Astrocyte of the spinal cord (primary cell): Measurements from ENCODE around the gene SERPINB13.
"Not testable (repeated sequence)": the region's sequence is repeated elsewhere in the genome, so short reads cannot be mapped to it uniquely, and the experiment has no call there.

Source experiments
- DNase-seq: peaks from one replicate; pipeline ENCODE4 v3.0.0; 2011; ENCODE audit warnings: low read depth, low spot score
- H3K4me3 ChIP-seq: 2 replicates; pipeline ENCODE4 v1.5.1; 2011; ENCODE audit warnings: low read depth, mild to moderate bottlenecking, low read length, moderate library complexity
- in situ Hi-C: cut with HindIII; loops from 2 replicates; pipeline ENCODE4 v1.10.0; 2017; ENCODE audit warnings: low sequenced_read_pairs
- TF ChIP-seq, protein P1 (sequence below): IDR thresholded peaks from 2 replicates; pipeline ENCODE4 v1.5.1; 2012; ENCODE audit warnings: low read depth, mild to moderate bottlenecking, low read length, inconsistent platforms

Gene SERPINB13

DNA sequence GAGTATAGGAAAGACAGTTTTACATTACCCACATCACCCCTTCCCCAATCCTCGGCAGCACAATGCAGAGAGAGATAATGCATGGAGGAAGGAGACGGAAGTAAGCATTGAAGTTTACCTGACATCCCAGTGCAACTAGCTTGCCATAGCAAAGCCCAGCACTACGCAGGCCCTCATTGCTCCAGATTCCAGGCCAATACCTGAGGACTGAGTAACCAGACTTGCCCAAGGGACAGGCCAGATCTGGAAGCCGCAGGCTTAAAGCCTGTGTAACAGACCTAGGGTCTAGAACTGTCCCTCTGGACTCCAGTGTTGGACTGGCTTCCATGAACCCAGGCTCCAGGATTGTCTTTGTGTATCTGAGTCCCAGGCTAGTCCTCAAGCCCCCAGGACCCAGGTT is 39.3 kb downstream of the SERPINB13 start:
- DNase-seq = no peak
- TF ChIP-seq, protein P1, sequence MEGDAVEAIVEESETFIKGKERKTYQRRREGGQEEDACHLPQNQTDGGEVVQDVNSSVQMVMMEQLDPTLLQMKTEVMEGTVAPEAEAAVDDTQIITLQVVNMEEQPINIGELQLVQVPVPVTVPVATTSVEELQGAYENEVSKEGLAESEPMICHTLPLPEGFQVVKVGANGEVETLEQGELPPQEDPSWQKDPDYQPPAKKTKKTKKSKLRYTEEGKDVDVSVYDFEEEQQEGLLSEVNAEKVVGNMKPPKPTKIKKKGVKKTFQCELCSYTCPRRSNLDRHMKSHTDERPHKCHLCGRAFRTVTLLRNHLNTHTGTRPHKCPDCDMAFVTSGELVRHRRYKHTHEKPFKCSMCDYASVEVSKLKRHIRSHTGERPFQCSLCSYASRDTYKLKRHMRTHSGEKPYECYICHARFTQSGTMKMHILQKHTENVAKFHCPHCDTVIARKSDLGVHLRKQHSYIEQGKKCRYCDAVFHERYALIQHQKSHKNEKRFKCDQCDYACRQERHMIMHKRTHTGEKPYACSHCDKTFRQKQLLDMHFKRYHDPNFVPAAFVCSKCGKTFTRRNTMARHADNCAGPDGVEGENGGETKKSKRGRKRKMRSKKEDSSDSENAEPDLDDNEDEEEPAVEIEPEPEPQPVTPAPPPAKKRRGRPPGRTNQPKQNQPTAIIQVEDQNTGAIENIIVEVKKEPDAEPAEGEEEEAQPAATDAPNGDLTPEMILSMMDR = no peak
- no peak overlapping the region for H3K4me3 ChIP-seq
- in situ Hi-C loops = no loop called here

DNA sequence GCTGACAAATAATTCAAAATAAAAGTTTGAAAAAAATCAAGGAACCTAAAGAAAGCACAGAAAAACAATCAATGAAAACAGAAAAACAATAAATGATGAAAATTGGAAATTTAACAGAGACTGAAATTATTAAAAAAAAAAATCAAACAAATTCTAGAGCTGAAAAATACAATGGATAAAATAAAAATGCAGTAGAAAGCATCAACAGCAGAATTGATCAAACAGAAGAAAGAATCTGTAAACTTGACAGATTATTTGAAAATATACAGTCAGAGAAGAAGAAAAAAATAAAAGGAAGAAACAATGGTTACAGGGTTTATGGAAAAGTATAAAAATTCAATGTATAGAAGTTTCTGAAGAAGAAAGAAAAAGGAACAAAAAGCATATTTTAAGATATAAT is 40.7 kb downstream of the SERPINB13 start:
- TF ChIP-seq, protein P1 = no peak
- no peak for DNase-seq
- in situ Hi-C loops = no loop called here
- no peak overlapping the region for H3K4me3 ChIP-seq

DNA sequence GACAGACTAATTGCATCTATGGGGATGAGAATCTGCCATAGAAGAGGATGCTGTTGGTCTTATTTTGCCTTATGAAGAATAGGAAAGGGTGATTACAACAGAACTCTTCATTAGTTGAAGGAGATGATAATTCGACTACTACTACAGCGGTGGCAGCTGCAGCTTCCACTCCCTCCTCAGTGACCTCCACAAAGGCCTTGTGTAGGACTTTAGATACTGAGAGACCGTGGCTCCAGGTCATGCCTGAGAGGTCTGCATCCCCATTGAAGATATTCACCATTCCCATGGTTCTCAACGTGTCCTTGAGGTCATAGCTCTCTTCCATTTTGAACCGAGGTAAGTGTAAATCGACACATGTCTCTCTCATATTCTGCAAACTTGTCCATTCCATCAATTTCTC is 50.6 kb downstream of the SERPINB13 start:
- no peak for DNase-seq
- H3K4me3 ChIP-seq = no peak overlapping the region
- in situ Hi-C loops = no loop called here
- TF ChIP-seq, protein P1 = no peak

DNA sequence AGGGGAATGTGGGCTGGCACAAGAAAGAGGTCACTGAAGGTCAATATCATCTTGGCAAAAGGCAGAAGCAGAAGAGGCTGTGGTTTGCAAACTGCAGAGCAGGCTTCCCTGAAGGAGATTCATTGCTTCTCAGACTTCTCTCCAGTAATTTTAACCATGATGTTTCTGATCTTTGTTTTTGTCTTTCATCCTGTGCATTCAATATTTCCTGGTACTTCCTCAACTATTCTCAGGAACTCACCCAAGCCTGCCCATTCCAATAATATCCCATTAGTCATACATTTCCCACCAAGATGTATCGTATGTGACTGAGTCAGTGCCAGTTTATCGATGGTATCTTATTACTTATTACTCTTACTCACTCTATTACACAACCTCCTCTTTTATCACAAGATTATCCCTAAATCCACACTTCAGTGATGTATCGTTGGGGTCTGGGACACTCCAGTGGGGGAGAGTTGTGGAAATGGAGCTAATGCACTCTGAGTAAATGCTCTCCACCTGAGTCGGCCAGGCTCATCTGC is 54.1 kb downstream of the SERPINB13 start:
- in situ Hi-C loops, H3K4me3 ChIP-seq, DNase-seq: not testable (repeated sequence)

DNA sequence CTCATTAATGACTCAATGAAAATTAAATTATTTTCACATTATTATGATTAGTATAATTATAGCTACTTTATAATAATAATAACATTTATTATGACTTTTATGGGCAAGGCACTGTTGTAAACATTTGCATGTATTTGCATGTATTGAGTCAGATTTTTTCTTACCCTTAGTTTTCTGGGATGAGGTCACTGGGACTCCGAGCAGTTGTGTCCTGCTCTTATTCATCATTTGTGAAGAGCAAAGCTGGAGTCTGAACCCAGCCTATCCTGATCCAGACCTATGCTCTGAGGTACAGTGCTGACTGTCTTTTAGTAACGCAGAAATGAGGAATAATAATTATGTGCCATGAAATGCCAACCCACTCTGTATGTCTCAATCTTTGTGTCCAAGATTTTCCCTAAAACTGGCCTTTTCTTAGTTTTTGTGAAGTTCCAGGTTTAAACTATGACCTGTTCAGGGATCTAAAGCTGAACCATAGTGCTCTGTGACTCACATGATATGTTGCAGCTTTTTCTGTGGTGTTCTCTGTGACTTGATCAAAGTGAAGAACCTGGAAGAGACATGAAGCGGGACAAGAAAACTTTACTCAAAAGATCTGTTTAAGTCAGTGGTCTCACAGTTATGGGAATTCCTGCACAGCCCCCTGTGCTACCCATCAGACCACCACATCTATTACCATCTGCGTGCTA is 55.7 kb downstream of the SERPINB13 start:
- in situ Hi-C loops, H3K4me3 ChIP-seq: not testable (repeated sequence)

DNA sequence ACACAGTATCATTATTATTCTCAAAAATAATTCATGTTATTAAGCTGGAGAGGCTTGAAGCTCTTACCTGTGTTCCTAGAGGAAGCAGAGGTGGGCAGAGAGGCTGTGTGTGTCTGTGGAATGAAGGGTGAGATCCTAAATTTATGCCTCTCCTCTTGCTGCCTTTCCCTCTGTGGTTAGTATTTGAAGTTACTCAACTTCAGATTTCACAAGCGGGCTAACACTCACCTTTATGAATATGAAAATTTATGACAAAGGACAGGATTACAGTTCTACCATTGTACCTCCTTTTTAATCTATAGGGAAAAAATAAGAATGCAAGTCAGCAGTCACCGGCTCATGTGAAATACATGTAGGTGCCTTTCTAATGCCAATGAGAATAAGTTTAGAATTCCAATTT is 57.0 kb downstream of the SERPINB13 start, which contains the start of gene SERPINB4:
TSS of gene SERPINB4 (minus strand) at position 115 of the 400 bp plus-strand sequence. CDS start 679 bp downstream, outside the sequence.
- DNase-seq, H3K4me3 ChIP-seq: not testable (repeated sequence)

More for the DNA sequence above, 55.7 kb downstream of the SERPINB13 start:
- not testable (repeated sequence) for DNase-seq

DNA sequence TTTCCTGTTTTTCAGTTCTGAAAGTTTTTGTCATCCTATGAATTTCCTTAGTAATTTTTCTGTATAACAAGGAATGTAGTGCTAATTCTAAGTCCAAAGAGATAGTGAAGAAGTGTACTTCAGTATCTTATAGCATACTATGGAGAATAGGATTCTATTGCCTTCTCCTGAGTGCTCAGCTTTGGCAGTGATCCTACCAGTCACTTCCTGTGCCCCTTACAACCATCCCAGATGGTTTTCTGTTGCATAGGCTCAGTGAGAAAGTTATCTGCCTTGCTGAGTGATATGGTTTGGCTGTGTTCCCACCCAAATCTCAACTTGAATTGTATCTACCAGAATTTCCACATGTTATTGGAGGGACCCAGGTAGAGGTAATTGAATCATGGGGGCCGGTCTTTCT is 57.6 kb downstream of the SERPINB13 start:
- in situ Hi-C loops, DNase-seq, H3K4me3 ChIP-seq: not testable (repeated sequence)

More for the DNA sequence above, 57.0 kb downstream of the SERPINB13 start, which contains the start of gene SERPINB4:
- in situ Hi-C loops = not testable (repeated sequence)

DNA sequence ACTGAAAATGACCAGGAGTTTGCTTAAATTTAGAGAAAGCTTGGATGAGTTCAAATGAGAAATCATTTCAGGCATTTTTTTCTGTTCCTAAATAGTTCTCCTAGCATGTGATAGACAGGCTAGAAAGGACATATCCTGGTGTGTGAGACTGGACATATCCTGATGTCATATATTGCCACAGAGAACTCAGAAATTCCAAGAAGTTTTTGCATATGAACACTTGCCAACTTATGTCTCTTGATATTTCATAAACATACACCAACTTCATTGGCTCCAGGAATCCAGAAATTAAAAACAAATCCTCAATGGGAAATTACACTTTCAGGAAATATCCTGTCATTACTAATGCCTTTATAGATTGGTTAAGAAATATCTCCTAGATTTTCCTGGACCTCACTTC is 59.8 kb downstream of the SERPINB13 start:
- TF ChIP-seq, protein P1 = no peak
- no peak overlapping the region for H3K4me3 ChIP-seq
- in situ Hi-C loops = no loop called here
- DNase-seq = no peak
